ENCODE data around the gene AFF3.

Gene AFF3

DNA sequence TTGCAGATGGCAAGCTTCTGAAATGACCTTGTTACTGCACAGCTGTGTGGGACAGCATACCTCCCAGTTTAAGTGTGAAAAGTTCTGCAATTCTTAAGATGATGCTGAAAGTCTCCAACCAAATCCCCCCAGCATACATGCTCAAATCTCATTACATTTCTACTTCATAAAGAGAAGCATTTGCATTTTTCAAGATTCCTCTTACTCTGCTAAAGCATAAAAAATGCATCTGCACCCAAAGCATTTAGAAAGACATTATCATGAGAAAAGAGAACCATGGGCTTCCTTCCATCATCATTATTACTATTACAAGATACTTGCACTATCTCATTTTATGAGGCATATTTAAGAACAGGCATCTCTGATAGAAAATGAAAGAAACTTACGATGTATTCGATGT, 415.7 kb downstream of the AFF3 start:
- no peak for DNase-seq

DNA sequence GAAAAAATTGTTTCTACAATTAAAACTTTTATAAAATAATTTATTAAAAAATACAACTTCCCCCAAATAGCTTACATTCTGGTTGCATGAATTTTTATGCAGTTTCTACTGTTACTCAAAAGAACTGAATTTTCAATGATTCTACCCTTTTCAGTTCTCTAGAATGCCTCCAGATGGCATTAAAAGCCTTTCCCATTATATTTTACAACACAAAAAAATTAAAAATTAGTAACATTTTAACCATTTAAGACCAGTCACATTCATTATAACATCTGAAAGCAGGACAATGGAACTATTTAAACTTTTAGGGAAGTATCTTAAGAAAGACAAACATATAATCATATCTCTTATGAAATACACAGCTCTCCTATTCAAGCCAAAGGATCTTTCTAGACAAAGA, 416.6 kb downstream of the AFF3 start:
- no peak for DNase-seq

DNA sequence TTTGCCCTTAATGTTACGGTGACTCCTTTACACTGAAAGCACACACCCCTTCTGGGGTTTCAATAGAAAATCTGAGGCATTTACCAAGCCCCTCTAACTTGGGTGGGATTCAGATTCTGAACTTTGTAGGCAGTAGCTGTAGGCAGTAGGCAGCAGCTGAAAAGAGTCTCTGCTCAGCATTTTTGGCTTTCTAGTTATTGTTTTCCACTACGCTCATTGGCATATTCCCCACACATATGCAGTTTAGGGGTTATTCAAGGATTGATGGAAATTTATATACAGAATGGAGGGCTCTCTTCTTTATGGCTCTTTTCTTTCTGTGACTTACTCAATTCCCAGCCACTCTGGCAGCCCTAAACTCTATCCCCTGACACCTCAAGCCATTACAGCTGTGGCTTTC, 419.9 kb downstream of the AFF3 start:
- no peak for DNase-seq

DNA sequence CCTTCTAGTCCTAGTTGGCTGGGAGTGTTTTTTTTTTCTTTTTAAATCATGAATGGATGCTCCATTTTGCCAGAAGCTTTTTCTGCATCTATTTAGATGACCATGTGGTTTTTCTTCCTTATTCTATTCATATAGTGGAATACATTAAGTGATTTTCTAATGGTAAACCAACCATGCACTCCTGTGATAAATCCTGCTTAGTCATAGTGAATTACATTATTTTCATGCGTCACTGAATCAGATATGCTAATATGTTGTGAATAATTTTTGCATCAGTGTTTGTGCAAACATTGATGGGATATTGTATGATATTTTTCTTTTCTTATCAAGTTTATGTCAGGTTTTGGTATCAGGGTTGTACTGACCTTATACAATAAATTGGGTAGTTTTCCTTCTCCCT, 423.3 kb downstream of the AFF3 start:
- DNase-seq: no peak

DNA sequence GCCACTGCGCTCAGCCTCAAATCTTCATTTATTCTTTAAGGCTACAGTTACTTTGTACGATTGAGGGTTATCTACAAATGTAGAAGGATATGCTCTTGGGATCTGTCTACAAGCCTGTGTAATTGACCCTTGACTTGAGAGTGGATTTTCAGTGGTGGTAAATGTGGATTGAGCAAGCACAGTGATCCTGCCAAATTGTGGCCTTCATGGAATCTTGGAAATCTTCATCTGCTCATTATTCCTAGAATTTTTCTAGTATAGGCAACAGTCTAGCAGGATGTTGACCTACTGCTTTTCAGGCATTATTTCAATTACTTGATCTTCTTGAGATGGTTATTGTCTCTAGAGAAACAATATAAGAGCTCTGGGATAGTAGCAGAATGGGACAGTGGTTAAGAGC, 426.4 kb downstream of the AFF3 start:
- no peak for DNase-seq

DNA sequence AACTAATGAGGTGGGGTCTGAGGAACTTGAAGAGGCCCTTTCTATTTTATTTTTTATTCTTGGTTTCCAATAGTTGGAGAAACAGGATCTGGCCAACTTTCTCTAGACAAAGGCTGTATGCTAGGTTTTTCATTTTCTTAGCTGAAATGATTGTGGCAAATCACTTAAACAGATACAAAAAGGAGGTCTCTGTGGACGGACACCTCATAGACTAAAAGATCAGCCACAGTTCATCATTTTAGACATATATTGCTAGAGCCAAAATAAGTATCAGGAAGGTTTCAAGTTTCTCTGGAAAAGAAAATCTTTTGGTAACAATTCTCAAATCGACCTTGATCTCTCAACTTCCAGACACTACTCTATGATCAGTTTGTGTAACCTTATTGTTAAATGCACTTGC, 428.0 kb downstream of the AFF3 start:
- no peak for DNase-seq

DNA sequence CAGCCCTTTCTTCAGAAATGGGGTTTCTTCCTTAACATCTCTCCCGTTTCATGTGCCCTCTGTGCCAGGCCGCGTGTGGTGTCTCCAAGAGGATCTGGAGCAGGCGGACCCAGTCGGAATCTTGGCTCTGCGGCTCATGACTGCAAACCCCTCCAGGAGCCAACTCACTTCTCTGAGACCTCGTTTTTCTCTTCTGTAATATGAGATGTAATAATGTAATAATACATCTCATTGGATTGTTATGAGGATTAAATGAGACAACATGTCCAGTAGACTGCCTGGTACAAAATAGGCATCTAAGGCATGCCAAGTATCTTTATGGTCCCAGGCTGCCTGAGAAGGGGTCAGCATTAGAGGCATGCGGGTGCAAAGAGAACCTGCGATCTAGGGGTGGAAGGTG, 431.2 kb downstream of the AFF3 start:
- no peak for DNase-seq

DNA sequence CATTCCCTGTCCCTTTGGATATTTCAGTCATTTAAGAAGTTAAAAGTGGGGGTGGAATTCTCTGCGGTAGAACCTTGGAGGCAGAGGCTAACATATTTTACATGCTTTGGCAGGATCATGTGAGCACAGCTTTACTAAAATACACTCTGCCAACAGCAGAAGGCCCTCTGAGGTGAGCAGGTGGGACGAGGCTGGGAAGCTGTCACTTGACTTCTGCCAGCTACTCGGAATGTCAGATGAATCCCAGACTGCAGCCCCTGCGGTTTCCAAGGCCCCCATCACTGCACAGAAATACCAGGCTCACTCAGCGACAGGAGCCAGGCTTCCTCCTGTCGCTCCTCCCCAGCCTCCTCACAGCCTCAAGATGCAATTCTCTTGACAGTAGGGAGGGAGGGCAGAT, 431.7 kb downstream of the AFF3 start:
- no peak for DNase-seq

DNA sequence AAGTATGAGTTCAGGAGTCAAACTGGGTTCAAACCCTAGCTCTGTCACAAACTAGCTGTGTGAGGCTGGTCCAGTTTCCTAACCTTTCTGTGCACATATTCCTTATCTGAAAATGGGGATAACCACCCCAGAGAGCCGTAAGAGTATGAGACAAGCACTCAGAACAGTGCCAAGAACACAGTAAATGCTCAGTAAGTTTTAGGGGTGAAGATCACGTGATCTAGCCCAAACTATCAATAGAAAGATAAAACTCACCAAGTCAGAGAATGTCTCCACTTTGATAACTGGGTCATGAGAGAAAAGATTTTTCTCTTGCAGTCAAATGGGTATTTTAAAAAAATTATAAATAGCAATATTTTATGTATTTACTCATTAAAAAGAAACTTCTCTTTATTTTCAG, 433.2 kb downstream of the AFF3 start:
- no peak for DNase-seq

DNA sequence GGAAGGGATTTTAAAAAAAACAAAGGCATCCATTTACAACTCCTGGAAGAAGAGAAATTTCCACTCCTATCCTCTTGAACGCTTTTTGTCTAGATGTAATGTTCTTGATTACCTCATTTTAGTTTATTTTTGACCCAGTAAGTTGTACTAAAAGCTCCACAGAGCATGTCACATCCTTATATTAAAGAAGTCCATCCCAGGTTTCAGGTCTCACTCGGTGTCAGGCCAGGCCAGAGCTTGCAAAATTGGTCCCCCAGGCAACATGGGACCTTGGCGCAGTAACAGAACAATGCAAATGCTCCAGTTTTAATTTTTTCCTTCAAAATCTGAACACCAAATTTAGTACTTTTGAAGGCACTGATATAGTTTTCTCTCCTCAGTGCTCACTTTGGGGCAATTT, 434.2 kb downstream of the AFF3 start:
- no peak for DNase-seq

DNA sequence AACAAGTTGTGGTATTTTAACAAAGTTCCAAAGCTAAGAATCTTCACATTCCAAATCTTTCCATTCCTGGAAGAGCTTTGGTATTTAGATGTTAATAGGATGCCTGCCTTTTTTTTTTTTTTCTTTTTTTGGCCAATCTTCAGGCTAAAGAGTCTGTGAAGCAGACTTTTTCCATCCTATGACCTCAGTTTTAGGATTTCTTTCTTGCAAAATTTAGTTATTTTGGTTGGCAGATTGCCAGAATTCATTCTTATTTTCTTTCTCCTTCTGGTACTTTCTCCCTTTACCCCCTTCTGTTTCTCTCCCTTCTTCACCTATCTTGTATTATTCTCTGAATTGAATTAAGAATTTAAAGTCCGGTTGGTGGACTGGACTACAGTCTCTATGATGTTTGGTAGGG, 434.8 kb downstream of the AFF3 start:
- DNase-seq: no peak

DNA sequence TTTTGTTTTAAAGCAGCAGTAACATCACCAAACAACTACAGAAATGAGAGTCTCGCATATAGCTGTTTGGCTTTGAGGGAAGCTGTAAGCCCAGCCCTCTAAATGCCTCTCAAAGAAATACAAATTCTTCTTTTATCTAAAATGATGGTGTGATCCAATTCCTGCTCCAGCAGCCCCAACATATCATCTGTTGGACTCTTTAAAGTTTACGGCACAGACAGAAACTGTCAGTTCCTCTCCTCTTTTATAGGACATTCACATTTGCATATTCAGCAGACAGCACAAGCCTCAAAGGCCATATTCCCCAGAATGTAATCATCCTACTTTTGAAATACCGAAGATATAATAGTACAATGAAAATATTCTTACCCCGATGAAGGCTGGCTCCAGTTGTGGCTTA, 435.7 kb downstream of the AFF3 start:
- DNase-seq: no peak

DNA sequence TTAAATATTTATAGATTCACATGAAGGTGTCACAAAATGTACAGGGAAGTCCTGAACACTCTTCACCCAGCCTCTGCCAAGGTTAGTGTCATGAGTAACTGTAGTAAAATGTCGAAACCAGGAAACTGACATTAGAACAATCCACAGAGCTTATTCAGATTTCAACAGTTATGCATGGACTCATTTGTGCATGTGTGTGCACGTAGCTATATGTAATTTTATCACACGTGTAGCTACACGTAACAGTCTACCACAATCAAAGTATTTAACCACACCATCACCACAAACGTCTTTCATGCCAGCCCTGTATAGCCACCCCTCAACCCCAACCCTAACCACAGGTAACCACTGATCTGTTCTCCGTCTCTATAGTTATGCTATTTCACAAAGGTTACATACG, 440.9 kb downstream of the AFF3 start:
- DNase-seq: no peak

DNA sequence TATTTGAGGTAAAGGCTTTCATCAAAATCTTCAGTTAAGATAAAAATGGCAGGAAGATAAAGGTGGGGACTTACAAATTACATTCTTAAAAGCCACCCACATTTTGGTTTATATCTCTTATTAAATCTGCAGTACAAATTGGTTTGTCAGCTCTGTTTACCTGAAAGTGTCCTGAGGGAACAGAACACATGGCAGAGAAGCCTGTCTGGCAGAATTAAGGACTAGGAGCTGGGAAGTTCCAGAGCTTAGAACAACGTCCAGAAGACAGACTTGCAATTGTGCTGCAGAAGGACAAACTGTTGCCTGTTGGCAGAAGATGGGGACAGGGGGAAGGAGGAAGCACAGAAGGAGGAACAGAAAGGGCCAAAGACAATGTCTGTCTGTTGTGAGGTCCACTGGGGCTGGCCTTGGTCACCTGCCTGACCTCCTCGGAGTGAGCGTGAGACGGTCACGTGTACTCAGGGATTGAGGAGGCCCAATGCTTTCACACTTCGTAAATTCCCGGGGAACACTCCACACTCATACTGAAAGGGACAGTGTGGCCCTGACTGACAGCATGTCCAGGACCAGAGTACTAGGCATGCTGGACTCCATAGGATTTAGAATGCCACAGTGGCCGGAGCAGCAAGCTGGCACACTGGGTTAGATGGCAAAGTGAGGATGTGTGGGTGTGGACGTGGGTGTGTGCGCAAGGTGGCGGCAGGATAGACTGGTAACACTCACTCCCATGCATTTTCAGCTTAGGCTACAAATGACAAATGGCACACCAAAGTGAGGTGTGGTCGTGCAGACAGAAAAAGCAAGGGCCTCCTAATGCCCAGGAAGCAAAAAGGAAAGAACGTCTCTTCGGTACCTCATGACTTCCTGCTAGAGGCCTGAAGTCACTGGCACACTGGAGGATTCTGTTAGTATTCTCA, 441.6 kb downstream of the AFF3 start:
- DNase-seq: no peak

DNA sequence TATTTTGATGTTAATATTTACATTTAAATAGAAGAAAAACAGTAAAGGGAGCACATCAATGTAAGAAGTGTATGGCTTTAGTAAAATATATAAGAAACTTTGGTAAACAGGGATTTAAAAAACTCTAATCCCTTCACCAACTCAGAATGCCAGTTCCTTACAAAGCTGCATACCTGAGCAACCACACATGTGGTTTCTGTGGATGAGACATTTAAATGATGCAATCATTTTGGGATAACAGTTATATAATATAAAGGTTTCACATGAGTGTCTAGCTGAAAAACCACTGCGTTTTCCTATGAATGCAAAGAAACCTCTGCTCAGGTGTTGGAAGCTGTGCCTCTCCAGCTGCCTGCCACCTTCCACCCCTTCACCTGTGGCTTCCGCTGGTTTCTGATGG, 443.5 kb downstream of the AFF3 start:
- DNase-seq: no peak

DNA sequence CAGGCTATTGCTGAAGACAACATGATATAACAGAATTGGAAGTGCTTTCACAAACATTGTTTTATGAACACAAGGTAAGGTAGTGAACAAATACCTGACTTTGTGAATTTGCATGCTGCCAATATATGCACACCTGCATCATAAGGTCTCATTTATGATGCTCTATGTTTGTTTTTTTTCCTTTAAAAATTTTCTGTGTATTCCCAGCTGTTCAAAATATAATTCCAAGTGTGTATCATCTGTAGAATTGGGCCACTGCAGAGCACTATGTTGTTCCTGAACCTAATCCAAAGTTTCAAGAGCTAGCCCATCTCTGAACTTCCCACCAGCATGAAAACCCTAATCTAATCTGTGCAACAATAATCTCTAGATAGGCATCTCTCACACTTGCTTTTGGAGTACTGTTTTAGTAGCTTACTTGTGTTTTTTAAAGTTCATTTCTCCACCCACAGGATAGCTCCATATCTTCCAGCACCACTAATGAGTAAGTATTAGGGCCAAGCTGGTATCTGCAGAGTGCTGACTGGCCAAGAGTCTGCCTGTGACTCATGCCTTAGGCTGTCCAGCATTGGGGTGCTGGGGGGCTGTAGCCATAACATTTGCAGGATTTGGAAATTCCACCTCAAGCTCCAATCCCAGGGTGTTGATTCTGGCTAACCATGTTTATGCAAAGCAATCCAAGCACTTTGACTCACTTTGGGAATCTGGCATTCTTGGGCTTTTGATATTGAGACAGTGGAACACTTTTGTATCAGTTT, 444.4 kb downstream of the AFF3 start:
- DNase-seq: no peak

DNA sequence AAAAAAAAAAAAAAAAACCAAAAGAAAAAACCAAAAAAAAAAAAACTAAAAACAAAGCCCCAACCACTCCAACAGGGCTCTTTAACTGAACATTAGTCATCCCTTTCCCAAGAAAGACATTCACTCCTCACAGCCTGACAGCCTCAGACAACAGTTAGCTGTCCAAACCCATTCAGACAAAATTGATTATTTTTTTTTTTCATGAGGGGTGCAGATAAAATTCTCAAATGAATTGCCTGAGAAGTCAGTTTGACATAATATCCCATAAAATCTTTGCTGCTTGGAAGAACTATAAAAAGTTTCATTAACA, 446.5 kb downstream of the AFF3 start:
- no peak for DNase-seq

DNA sequence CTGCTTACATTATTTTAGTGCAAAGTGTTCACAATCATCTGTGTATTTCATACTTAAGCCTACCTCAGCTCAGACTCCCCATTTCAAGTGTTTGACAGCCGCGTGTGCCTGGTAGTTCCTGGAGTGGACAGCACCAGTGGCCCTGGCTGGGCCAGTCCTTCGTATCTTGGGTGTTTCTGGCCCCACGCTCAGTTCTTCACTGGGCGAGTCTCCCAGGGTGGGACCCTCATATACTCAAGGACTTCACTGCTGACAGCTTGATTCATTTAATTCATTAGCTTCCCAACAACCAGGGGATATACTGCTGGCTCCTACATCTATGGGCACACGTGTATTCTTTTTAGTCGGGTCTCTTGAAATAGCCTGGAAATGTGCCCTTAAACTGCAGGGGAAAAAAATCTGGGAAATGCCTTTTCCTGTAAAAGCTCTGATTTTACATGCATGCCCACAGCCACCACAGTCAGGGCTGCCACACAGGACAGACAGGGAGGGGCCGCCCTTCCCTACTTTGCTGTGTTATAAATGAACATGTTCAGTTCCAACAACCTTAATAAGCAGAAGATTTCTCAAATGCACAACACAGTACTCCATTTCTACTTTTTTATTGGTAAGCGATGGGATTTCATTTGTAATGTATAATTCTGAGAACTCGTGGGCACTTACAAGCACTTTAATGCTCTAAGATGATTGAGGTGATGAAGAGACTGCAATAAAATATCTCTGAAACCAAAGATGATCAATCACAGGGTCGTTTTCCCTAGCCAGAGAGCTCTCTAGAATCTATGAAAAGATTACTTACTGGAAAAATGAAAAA, 447.1 kb downstream of the AFF3 start:
- DNase-seq: no peak

DNA sequence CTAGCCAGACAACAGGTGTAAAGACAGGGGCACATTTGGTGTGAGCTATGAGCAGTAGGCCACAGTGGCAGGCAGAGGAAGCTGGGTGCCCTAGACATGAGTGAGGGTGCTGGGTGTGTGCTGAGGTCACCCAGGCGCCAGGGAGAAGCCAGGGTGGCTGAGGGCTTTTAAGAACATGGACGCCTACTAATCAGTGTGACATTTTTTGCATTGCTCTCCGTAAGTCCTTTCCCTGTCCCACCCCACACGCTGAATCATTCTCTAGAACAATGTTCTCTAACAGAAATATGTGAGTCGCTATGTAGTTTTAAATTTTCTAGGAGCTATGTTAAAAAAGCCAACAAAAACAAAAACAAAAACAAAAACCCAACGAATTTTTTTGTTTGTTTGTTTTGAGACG, 448.1 kb downstream of the AFF3 start:
- DNase-seq: no peak

DNA sequence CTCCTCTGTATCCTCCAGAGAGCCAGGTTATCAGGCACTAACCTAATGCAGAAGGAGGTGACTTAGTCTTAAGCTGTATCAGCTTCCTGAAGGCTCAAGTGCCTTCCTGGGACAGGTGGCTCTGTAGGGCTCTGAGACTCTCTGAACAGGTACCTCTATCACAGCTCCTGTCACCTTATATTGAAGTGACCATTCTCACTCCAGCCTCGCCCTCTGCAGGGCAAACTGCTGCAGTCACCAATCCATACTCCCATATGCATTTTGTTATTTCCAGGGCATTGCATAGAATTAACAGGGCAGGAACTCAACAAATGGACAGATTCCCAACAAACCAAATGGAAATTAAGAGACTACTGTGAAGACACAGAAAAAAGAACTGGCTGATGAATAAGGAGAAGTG, 449.6 kb downstream of the AFF3 start:
- DNase-seq: no peak

DNA sequence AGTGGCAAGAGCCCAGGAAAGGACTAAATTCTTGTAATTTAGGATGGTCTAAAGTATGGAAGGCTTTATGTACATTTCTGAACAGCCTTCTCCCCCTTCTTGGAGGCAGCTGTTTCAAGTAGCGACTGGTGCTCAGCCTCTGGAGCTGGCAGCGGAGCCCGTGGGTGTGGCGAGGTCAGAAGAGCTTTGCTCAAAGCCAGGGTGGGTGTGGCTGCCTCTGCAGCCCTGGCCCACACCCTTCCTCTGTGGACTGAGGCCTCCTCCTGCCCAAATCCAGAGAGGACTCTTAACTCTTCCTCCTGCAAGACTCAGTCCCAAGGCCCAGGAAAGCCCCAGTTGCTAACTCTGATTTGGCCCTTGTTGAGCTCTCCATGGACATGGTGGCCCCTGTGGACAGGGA, 450.5 kb downstream of the AFF3 start:
- DNase-seq: no peak

DNA sequence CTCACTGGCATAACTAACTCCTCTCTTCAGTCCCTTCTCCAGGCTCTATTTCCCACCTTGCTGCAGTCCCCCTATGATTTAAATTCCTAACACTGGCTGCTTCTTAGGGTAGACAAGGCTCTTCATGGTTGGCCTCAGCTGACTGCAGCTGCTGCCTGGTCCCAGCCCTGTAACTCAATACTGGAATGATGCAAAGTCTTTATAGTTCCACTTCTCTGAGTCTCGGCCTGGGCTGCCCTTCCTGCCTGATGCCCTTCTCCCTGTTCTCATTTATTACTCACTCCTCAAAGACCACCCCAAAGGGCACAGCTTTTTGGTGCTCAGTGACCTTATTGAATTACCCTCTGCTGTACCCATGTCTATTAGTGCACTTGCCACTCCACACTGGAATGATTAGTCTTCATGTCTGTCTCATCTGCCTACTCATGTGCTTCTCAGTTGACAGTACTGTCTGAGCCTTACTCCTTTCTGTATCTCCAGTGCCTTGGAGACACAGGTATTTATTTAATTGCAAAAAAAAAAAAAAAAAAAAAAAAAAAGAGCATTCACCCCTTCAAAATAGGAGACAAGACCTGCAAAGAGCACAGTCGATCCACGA, 453.1 kb downstream of the AFF3 start:
- DNase-seq: no peak

DNA sequence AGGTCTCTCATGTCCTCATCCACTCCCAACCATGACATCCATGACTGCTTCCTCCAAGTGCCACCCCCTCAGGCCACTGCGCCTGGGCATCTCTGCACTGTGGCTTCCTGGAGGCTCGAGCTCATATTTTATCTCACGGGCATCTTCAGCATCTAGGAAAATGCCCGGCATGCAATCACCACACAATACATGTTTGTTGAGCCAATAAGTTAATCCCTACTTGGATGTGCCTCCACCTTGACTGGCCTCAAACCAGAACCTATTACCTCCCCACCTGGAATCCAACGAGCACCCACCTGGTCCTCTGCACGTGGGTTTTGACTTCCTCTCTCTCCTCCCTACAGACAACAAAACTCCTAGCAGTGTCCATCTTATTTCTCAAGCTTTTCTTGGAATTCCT, 453.7 kb downstream of the AFF3 start:
- DNase-seq: no peak

Data from CD4-positive, alpha-beta T cell treated with Interleukin-21 for 1 hour (primary cell).